ENCODE measurements around the gene NRGN. TPM values are rescaled to one million over a fixed set of nuclear protein-coding genes. Genes with fewer than 3 reads are reported as not detected.
A peak's percentile ranks its signal among the peaks of the same experiment; 100 is the strongest.

Gene NRGN
- total and polyA plus RNA-seq, 4 donors = 0.51 to 1.7 (median 1.6) TPM; not detected in 1

DNA sequence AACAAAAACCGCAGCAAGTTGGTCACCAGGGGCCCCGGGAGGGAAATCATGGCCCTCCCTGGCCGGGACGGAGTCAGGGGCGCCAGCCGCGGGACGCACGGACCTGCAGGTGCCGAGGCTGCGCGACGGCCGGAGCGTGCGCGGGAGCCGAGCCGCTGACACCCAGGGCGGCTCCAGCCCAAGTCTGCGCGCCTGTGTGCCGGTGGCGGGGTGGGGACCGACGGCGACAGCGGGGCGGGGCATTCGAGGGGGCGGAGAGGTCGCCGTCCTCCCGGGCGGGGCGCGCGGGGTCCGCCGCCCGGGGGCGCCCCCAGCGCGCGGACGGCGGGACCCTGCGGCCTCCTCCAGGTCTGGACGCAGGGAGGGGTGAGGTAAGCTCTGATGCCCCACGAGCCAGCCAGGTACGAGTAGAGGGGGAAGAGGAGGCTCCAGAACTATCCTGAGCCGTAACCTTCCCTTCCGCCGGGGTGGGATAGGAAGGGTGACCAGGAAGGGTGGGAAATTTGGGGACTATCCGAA, 22.4 kb downstream of the NRGN start, which contains the start of gene ESAM:
ESAM (minus strand) TSS at position 186 of the 519 bp plus-strand sequence; CDS start at position 50, 136 bp downstream.
- TF ChIP-seq, protein P1, sequence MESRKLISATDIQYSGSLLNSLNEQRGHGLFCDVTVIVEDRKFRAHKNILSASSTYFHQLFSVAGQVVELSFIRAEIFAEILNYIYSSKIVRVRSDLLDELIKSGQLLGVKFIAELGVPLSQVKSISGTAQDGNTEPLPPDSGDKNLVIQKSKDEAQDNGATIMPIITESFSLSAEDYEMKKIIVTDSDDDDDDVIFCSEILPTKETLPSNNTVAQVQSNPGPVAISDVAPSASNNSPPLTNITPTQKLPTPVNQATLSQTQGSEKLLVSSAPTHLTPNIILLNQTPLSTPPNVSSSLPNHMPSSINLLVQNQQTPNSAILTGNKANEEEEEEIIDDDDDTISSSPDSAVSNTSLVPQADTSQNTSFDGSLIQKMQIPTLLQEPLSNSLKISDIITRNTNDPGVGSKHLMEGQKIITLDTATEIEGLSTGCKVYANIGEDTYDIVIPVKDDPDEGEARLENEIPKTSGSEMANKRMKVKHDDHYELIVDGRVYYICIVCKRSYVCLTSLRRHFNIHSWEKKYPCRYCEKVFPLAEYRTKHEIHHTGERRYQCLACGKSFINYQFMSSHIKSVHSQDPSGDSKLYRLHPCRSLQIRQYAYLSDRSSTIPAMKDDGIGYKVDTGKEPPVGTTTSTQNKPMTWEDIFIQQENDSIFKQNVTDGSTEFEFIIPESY (IDR thresholded peaks at IDR 0.05) = no peak
- TF ChIP-seq HNF4A (conservative IDR thresholded peaks at IDR 0.05) = no peak
- TF ChIP-seq, protein P2, sequence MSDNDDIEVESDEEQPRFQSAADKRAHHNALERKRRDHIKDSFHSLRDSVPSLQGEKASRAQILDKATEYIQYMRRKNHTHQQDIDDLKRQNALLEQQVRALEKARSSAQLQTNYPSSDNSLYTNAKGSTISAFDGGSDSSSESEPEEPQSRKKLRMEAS (IDR thresholded peaks at IDR 0.05) = no peak
- TF ChIP-seq FOXA1 (IDR thresholded peaks at IDR 0.05) = no peak
- no peak for TF ChIP-seq GABPA (IDR thresholded peaks at IDR 0.05 in 1 of 2, conservative IDR thresholded peaks at IDR 0.05 in 1 of 2)
- no peak for TF ChIP-seq FOXA2 (IDR thresholded peaks at IDR 0.05)
- TF ChIP-seq YY1 (IDR thresholded peaks at IDR 0.05) = no peak
- TF ChIP-seq, protein P3, sequence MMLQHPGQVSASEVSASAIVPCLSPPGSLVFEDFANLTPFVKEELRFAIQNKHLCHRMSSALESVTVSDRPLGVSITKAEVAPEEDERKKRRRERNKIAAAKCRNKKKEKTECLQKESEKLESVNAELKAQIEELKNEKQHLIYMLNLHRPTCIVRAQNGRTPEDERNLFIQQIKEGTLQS (IDR thresholded peaks at IDR 0.05) = no peak
- no peak for TF ChIP-seq RAD21 (IDR thresholded peaks at IDR 0.05)
- TF ChIP-seq TAF1 (conservative IDR thresholded peaks at IDR 0.05) = no peak
- no peak for TF ChIP-seq RXRA (IDR thresholded peaks at IDR 0.05)
- no peak for TF ChIP-seq SP1 (IDR thresholded peaks at IDR 0.05)
- no peak for TF ChIP-seq JUND (IDR thresholded peaks at IDR 0.05)
- TF ChIP-seq NR2F2 (IDR thresholded peaks at IDR 0.05) = no peak
- TF ChIP-seq, protein P4, sequence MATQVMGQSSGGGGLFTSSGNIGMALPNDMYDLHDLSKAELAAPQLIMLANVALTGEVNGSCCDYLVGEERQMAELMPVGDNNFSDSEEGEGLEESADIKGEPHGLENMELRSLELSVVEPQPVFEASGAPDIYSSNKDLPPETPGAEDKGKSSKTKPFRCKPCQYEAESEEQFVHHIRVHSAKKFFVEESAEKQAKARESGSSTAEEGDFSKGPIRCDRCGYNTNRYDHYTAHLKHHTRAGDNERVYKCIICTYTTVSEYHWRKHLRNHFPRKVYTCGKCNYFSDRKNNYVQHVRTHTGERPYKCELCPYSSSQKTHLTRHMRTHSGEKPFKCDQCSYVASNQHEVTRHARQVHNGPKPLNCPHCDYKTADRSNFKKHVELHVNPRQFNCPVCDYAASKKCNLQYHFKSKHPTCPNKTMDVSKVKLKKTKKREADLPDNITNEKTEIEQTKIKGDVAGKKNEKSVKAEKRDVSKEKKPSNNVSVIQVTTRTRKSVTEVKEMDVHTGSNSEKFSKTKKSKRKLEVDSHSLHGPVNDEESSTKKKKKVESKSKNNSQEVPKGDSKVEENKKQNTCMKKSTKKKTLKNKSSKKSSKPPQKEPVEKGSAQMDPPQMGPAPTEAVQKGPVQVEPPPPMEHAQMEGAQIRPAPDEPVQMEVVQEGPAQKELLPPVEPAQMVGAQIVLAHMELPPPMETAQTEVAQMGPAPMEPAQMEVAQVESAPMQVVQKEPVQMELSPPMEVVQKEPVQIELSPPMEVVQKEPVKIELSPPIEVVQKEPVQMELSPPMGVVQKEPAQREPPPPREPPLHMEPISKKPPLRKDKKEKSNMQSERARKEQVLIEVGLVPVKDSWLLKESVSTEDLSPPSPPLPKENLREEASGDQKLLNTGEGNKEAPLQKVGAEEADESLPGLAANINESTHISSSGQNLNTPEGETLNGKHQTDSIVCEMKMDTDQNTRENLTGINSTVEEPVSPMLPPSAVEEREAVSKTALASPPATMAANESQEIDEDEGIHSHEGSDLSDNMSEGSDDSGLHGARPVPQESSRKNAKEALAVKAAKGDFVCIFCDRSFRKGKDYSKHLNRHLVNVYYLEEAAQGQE (IDR thresholded peaks at IDR 0.05) = no peak
- TF ChIP-seq HNF4G (IDR thresholded peaks at IDR 0.05) = no peak
- TF ChIP-seq EGR1 (IDR thresholded peaks at IDR 0.05; ENCODE audit: low read depth in 2 of 2) = no peak
- TF ChIP-seq, protein P5, sequence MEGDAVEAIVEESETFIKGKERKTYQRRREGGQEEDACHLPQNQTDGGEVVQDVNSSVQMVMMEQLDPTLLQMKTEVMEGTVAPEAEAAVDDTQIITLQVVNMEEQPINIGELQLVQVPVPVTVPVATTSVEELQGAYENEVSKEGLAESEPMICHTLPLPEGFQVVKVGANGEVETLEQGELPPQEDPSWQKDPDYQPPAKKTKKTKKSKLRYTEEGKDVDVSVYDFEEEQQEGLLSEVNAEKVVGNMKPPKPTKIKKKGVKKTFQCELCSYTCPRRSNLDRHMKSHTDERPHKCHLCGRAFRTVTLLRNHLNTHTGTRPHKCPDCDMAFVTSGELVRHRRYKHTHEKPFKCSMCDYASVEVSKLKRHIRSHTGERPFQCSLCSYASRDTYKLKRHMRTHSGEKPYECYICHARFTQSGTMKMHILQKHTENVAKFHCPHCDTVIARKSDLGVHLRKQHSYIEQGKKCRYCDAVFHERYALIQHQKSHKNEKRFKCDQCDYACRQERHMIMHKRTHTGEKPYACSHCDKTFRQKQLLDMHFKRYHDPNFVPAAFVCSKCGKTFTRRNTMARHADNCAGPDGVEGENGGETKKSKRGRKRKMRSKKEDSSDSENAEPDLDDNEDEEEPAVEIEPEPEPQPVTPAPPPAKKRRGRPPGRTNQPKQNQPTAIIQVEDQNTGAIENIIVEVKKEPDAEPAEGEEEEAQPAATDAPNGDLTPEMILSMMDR (IDR thresholded peaks at IDR 0.05; ENCODE audit: low read depth, low read length, missing input control) = no peak
- Histone ChIP-seq H3K27me3 (ENCODE audit: control insufficient read depth in 4 of 4, insufficient read depth in 4 of 4, low read length in 3 of 4) (peaks cover 0 to 8% (median 5%) of the 10 kb centered on the region in 4 donors), H3K9me3 (ENCODE audit: control insufficient read depth in 4 of 4, low read length in 3 of 4) (no peaks in the 10 kb centered on the region), H3K4me1 (ENCODE audit: control insufficient read depth in 4 of 4, insufficient read depth in 4 of 4, low read length in 3 of 4) (peaks cover 18 to 39% (median 22%) of the 10 kb centered on the region in 4 donors), H3K36me3 (ENCODE audit: control insufficient read depth in 4 of 4, insufficient read depth in 3 of 4, low read depth in 1 of 4, low read length in 3 of 4) (peaks cover 0 to 1% (median under 1%) of the 10 kb centered on the region in 4 donors), H3K27ac (ENCODE audit: low read depth in 1 of 2, low read length in 2 of 2) (peak within 1 kb of the TSS; percentile 82 to 84), H3K9ac (ENCODE audit: low read depth in 1 of 2, low read length in 2 of 2) (peak within 1 kb of the TSS; percentile 3 to 43), H3K4me3 (ENCODE audit: low read depth in 1 of 3, low read length in 3 of 3) (peak within 1 kb of the TSS; percentile 42 to 68 (median 60))
- under 1% methylated on average over 55 of the region's 55 CpGs for WGBS
- DNase-seq (ENCODE audit: low spot score) = no peak

Measured in liver (tissue), 9 donors.